Testis (tissue), 3 donors: ENCODE measurements around the gene RNF38. TPM values are rescaled to one million over a fixed set of nuclear protein-coding genes. Genes with fewer than 3 reads are reported as not detected.
A peak's percentile ranks its signal among the peaks of the same experiment; 100 is the strongest.

ENCODE experiments used
- DNase-seq: peaks from one replicate; pipeline ENCODE4 v3.0.0-alpha.2; 2019
- H3K27ac ChIP-seq, 2 donors: fragments of 200-600 bp; sonication (generic); one replicate each; pipeline ENCODE4 v1.5.1; 2019
- H3K27me3 ChIP-seq: fragments of 200-600 bp; sonication (generic); one replicate; pipeline ENCODE4 v1.5.1; 2019
- H3K36me3 ChIP-seq: fragments of 200-600 bp; sonication (generic); one replicate; pipeline ENCODE4 v1.5.1; 2017; ENCODE audit warnings: low read depth; ENCODE audit errors: missing control alignments
- H3K4me1 ChIP-seq: fragments of 200-600 bp; sonication (generic); one replicate; pipeline ENCODE4 v1.5.1; 2019
- H3K4me3 ChIP-seq, 2 donors: fragments of 200-600 bp; sonication (generic); one replicate each; pipeline ENCODE4 v1.5.1; 2017 to 2019
- H3K9me3 ChIP-seq: fragments of 200-600 bp; sonication (generic); one replicate; pipeline ENCODE4 v1.5.1; 2017
- CTCF ChIP-seq, 3 experiments: fragments of 450-650 bp in 2 of 3; fragments of 200-600 bp in 1 of 3; sonication (generic) in 1 of 3; IDR thresholded peaks; one replicate each; pipeline ENCODE4 v1.5.1; 2016 to 2019; ENCODE audit warnings: antibody characterized with exemption in 3 of 3, mild to moderate bottlenecking in 2 of 3, moderate library complexity in 1 of 3
- POLR2A ChIP-seq: fragments of 450-650 bp; IDR thresholded peaks from one replicate; pipeline ENCODE4 v1.6.1; 2017; ENCODE audit warnings: antibody characterized with exemption, mild to moderate bottlenecking, moderate library complexity
- WGBS, 2 donors: methylation state at CpG; one replicate each; pipeline ENCODE4 v1.1.5; 2018; 5-methylcytosine and 5-hydroxymethylcytosine counted together
- intact Hi-C: fragments of 100-400 bp; cut with DNase I; formaldehyde crosslinking; loops from one replicate; pipeline ENCODE4 v1.15.1; 2023; ENCODE audit warnings: low total_unique reads
- polyA plus RNA-seq: library from polyadenylated mRNA; stranded (reverse); fragments of 350-450 nt; fragmentation: Illumina TruSeq; extraction: RNeasy Lipid Tissue Mini Kit (QIAGEN cat#74804); gene quantifications from one replicate; pipeline ENCODE4 v1.2.3, GENCODE V29; 2014; ENCODE audit warnings: low read depth, low replicate concordance; ENCODE audit not compliant: insufficient read depth
- total RNA-seq, 2 donors: library from RNA; depleted of rRNA; stranded (reverse); fragments of >200 nt; gene quantifications; one replicate each; pipeline ENCODE4 v1.2.3, GENCODE V29; 2016

Gene RNF38
- total and polyA plus RNA-seq, 3 donors from 2014 or later: 116 to 197 (median 117) TPM

GRCh38 chr9:36319806-36320205 is 80.3 kb downstream of the RNF38 start:
- Histone ChIP-seq H3K9me3 (no peaks in the 10 kb centered on the region), H3K4me1 (peaks cover 18% of the 10 kb centered on the region), H3K27me3 (no peaks in the 10 kb centered on the region), H3K27ac (no peak overlapping the region), H3K36me3 (no peaks in the 10 kb centered on the region), H3K4me3 (no peak overlapping the region)
- DNase-seq: no peak
- TF ChIP-seq POLR2A: no peak
- no peak for TF ChIP-seq CTCF (IDR thresholded peaks at IDR 0.05)
- intact Hi-C loops: loop anchor here (5.0 kb wide), 1 partner anchor 153 kb away; the partner anchor contains the start of gene CCIN
- WGBS, 2 donors: 57 to 71% methylated on average over 6 of the region's 6 CpGs

GRCh38 chr9:36319183-36319582 is 80.9 kb downstream of the RNF38 start:
- intact Hi-C loops: no loop called here
- H3K4me3 ChIP-seq: no peak overlapping the region
- no peak overlapping the region for H3K27ac ChIP-seq
- no peaks in the 10 kb centered on the region for H3K9me3 ChIP-seq
- TF ChIP-seq POLR2A: no peak
- TF ChIP-seq CTCF (IDR thresholded peaks at IDR 0.05): no peak
- H3K4me1 ChIP-seq: peaks cover 24% of the 10 kb centered on the region
- no peaks in the 10 kb centered on the region for H3K36me3 ChIP-seq
- H3K27me3 ChIP-seq: no peaks in the 10 kb centered on the region
- 77 to 89% methylated on average over 5 to 7 of the region's 7 CpGs for WGBS, 2 donors
- DNase-seq: no peak

- DNase-seq: no peak
- Histone ChIP-seq H3K27ac (no peak overlapping the region), H3K36me3 (no peaks in the 10 kb centered on the region), H3K4me3 (no peak overlapping the region), H3K9me3 (no peaks in the 10 kb centered on the region), H3K27me3 (no peaks in the 10 kb centered on the region), H3K4me1 (peaks cover 27% of the 10 kb centered on the region)
- TF ChIP-seq POLR2A (no peak), CTCF (IDR thresholded peaks at IDR 0.05) (no peak)
- 85 to 89% methylated on average over 14 of the region's 14 CpGs for WGBS, 2 donors
- intact Hi-C loops: no loop called here
Observed at GRCh38 chr9:36318212-36318802, 81.8 kb downstream of the RNF38 start.

GRCh38 chr9:36317766-36318165 is 82.3 kb downstream of the RNF38 start:
- intact Hi-C loops: no loop called here

More at GRCh38 chr9:36317766-36318165, 82.3 kb downstream of the RNF38 start:
- peak; percentile 36 for DNase-seq
- H3K9me3 ChIP-seq: no peaks in the 10 kb centered on the region
- H3K27ac ChIP-seq: no peak overlapping the region
- peaks cover 27% of the 10 kb centered on the region for H3K4me1 ChIP-seq
- 19 to 51% methylated on average over 4 to 6 of the region's 6 CpGs for WGBS, 2 donors
- H3K4me3 ChIP-seq: no peak overlapping the region
- no peaks in the 10 kb centered on the region for H3K27me3 ChIP-seq
- TF ChIP-seq CTCF (IDR thresholded peaks at IDR 0.05) (no peak), POLR2A (no peak)
- H3K36me3 ChIP-seq: no peaks in the 10 kb centered on the region
